Caco-2 (cell line): ENCODE results near the gene USE1. TPM values are rescaled to one million over a fixed set of nuclear protein-coding genes. Genes with fewer than 3 reads are reported as not detected.
A peak's percentile ranks its signal among the peaks of the same experiment; 100 is the strongest.

Source experiments
- BruUV-seq: library from RNA; stranded (reverse); fragments of 400-500 nt; replicated peaks from 2 replicates; lab custom pipeline; 2021; lab: Mats Ljungman, UMichigan
- CTCF ChIA-PET: fragments of 300-600 bp; sonication (Branson Sonifier 250); formaldehyde crosslinking; loops from one replicate; lab custom pipeline; 2022; ENCODE audit warnings: antibody characterized with exemption; lab: Charles Lee
- POLR2A ChIA-PET: fragments of 300-600 bp; sonication (Branson Sonifier 250); formaldehyde crosslinking; loops from one replicate; lab custom pipeline; 2022; ENCODE audit warnings: antibody characterized with exemption; lab: Charles Lee
- DNase-seq, 2 experiments: peaks; one replicate each; pipeline versions ENCODE4 v3.0.0 to v3.0.0-alpha.2; 2020 to 2022
- H3K27me3 ChIP-seq: replicated peaks from 2 replicates; pipeline ENCODE4 v1.6.0; 2011; ENCODE audit warnings: low read length; ENCODE audit not compliant: control insufficient read depth, insufficient read depth
- H3K36me3 ChIP-seq: 2 replicates; pipeline ENCODE4 v1.5.1; 2011; ENCODE audit warnings: low read length; ENCODE audit not compliant: control insufficient read depth, insufficient read depth
- H3K4me1 ChIP-seq: fragments of 250-450 bp; sonication (Bioruptor Pico); 2 replicates; pipeline ENCODE4 v1.5.1; 2020; ENCODE audit warnings: mild to moderate bottlenecking
- H3K4me3 ChIP-seq: 2 replicates; pipeline ENCODE4 v1.5.1; 2011; ENCODE audit warnings: low read depth, mild to moderate bottlenecking, control low read depth, low read length
- H3K9me3 ChIP-seq: fragments of 250-450 bp; sonication (Bioruptor Pico); 2 replicates; pipeline ENCODE4 v1.5.1; 2020; ENCODE audit warnings: mild to moderate bottlenecking, moderate library complexity
- H3K27ac Mint-ChIP-seq: one replicate; pipeline ENCODE4 v1.8.0; 2022; ENCODE audit warnings: mixed read lengths; ENCODE audit not compliant: unreplicated experiment
- H3K27me3 Mint-ChIP-seq: one replicate; pipeline ENCODE4 v1.8.0; 2022; ENCODE audit warnings: mixed read lengths; ENCODE audit not compliant: insufficient read depth, unreplicated experiment
- H3K36me3 Mint-ChIP-seq: one replicate; pipeline ENCODE4 v1.8.0; 2022; ENCODE audit warnings: mild to moderate bottlenecking, mixed read lengths; ENCODE audit not compliant: insufficient read depth, unreplicated experiment
- H3K4me1 Mint-ChIP-seq: one replicate; pipeline ENCODE4 v1.8.0; 2022; ENCODE audit warnings: low read depth, mixed read lengths; ENCODE audit not compliant: unreplicated experiment
- H3K4me3 Mint-ChIP-seq: one replicate; pipeline ENCODE4 v1.8.0; 2022; ENCODE audit warnings: mild to moderate bottlenecking, moderate library complexity, mixed read lengths; ENCODE audit not compliant: unreplicated experiment
- H3K9me3 Mint-ChIP-seq: one replicate; pipeline ENCODE4 v1.8.0; 2022; ENCODE audit warnings: mixed read lengths; ENCODE audit not compliant: unreplicated experiment
- CTCF ChIP-seq, 2 experiments: fragments of 200-600 bp in 1 of 2; IDR thresholded peaks; 1 replicate in 1 of 2; 2 replicates in 1 of 2; pipeline versions ENCODE4 v1.5.1 to v1.8.0; 2011 to 2022; ENCODE audit warnings: antibody characterized with exemption in 1 of 2, control low read depth in 1 of 2, inconsistent platforms in 1 of 2, low read depth in 1 of 2, low read length in 1 of 2, mild to moderate bottlenecking in 1 of 2, moderate library complexity in 1 of 2; ENCODE audit not compliant: insufficient read depth in 1 of 2, severe bottlenecking in 1 of 2, unreplicated experiment in 1 of 2
- intact Hi-C: fragments of 100-400 bp; cut with micrococcal nuclease; formaldehyde crosslinking; loops from one replicate; pipeline ENCODE4 v1.10.0; 2022; ENCODE audit not compliant: unreplicated experiment
- total RNA-seq: library from RNA; stranded (reverse); gene quantifications from 2 replicates; pipeline ENCODE4 v1.2.3, GENCODE V29; 2022

Gene USE1
- total RNA-seq, 1 experiment from 2014 or later = 20.2 TPM

- Mint-ChIP-seq H3K4me1 (peaks cover 7% of the 10 kb centered on the region), H3K27me3 (no peaks in the 10 kb centered on the region), H3K27ac (no peak overlapping the region), H3K4me3 (no peak overlapping the region), H3K36me3 (peaks cover 29% of the 10 kb centered on the region), H3K9me3 (no peaks in the 10 kb centered on the region)
- H3K4me1 ChIP-seq = peaks cover 5% of the 10 kb centered on the region; the same call in 1 of the 2 replicates
- H3K27me3 ChIP-seq = no peaks in the 10 kb centered on the region
- DNase-seq = no peak
- intact Hi-C loops = no loop called here
- ChIA-PET CTCF (no interaction called here), POLR2A (interaction anchor here (0.6 kb wide), 1 partner anchor 45 kb away, joined by 3 read pairs; the partner anchor contains the start of gene USE1)
- no peaks in the 10 kb centered on the region for H3K9me3 ChIP-seq
- no peaks in the 10 kb centered on the region; the same call in 1 of the 2 replicates for H3K36me3 ChIP-seq
- no TSS peak for BruUV-seq
- no peak overlapping the region for H3K4me3 ChIP-seq
- TF ChIP-seq CTCF (IDR thresholded peaks at IDR 0.05; ENCODE audit: insufficient read depth in 1 of 2, low read depth in 1 of 2, low read length in 1 of 2, severe bottlenecking in 1 of 2, unreplicated experiment in 1 of 2) = no peak
These were observed 44.4 kb upstream of the USE1 start for GRCh38 chr19:17170538-17171297.

GRCh38 chr19:17171874-17172273 lies 43.3 kb upstream of the USE1 start:
- ChIA-PET CTCF (no interaction called here), POLR2A (no interaction called here)
- no peak overlapping the region for H3K4me3 ChIP-seq
- no peaks in the 10 kb centered on the region for H3K9me3 Mint-ChIP-seq
- H3K27ac Mint-ChIP-seq = no peak overlapping the region
- no peaks in the 10 kb centered on the region for H3K27me3 ChIP-seq
- no peaks in the 10 kb centered on the region for H3K27me3 Mint-ChIP-seq
- peaks cover 31% of the 10 kb centered on the region for H3K36me3 Mint-ChIP-seq
- no TSS peak for BruUV-seq
- intact Hi-C loops = no loop called here
- DNase-seq = no peak
- H3K4me1 ChIP-seq = peaks cover 5% of the 10 kb centered on the region; the same call in 1 of the 2 replicates
- no peak overlapping the region for H3K4me3 Mint-ChIP-seq
- H3K36me3 ChIP-seq = no peaks in the 10 kb centered on the region; the same call in 1 of the 2 replicates
- peaks cover 7% of the 10 kb centered on the region for H3K4me1 Mint-ChIP-seq
- no peak for TF ChIP-seq CTCF (IDR thresholded peaks at IDR 0.05; ENCODE audit: insufficient read depth in 1 of 2, low read depth in 1 of 2, low read length in 1 of 2, severe bottlenecking in 1 of 2, unreplicated experiment in 1 of 2)
- H3K9me3 ChIP-seq = no peaks in the 10 kb centered on the region

GRCh38 chr19:17172624-17173345 lies 42.4 kb upstream of the USE1 start:
- no peaks in the 10 kb centered on the region for H3K9me3 ChIP-seq
- BruUV-seq = no TSS peak
- peak; percentile 38 to 66 for DNase-seq
- ChIA-PET POLR2A (interaction anchor here (0.6 kb wide), 1 partner anchor 38 kb away, joined by 4 read pairs; no protein-coding TSS in a partner anchor), CTCF (interaction anchor here (0.6 to 0.7 kb wide), 2 partner anchors 140 to 1635 kb away, joined by 3 to 5 read pairs; no protein-coding TSS in a partner anchor)
- H3K9me3 Mint-ChIP-seq = no peaks in the 10 kb centered on the region
- H3K36me3 ChIP-seq = no peaks in the 10 kb centered on the region; the same call in 1 of the 2 replicates
- peaks cover 5% of the 10 kb centered on the region; the same call in 1 of the 2 replicates for H3K4me1 ChIP-seq
- TF ChIP-seq CTCF (IDR thresholded peaks at IDR 0.05; ENCODE audit: insufficient read depth in 1 of 2, low read depth in 1 of 2, low read length in 1 of 2, severe bottlenecking in 1 of 2, unreplicated experiment in 1 of 2) = no peak
- peaks cover 7% of the 10 kb centered on the region for H3K4me1 Mint-ChIP-seq
- peak overlapping the region; percentile 44 for H3K27ac Mint-ChIP-seq
- no peak overlapping the region for H3K4me3 Mint-ChIP-seq
- intact Hi-C loops = no loop called here
- H3K27me3 Mint-ChIP-seq = no peaks in the 10 kb centered on the region
- no peaks in the 10 kb centered on the region for H3K27me3 ChIP-seq
- H3K4me3 ChIP-seq = no peak overlapping the region
- peaks cover 35% of the 10 kb centered on the region for H3K36me3 Mint-ChIP-seq
